Measurements from ENCODE around the gene MAD1L1.

MAD1L1 gene

DNA sequence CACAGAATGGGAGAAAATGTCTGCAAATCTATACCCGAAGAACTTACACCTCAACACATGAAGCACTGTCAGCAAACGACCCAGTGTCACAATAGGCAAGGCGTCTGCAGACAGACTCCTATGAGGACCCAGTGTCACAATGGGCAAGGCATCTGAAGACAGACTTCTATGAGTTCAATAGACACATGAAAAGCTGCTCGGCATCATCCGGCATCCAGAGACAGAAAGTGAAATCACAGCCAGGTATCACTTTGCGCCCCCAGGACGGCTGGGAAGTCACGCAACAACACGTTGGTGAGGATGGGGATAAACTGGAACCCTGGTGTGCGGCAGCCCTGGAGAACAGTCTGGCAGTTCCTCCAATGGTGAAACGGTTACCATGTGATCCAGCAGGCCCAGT is 289.4 kb downstream of the MAD1L1 start:
- H3K36me3 ChIP-seq (ENCODE audit: control insufficient read depth, low read length): 0 out of 2 replicates have a peak, but pooled peaks cover 2% of the 10 kb centered on the region
- TF ChIP-seq EZH2phosphoT487 (IDR thresholded peaks at IDR 0.05; ENCODE audit: borderline replicate concordance, low read length): no peak
- TF ChIP-seq CTCF (IDR thresholded peaks at IDR 0.05; ENCODE audit: low read depth, low read length, poor library complexity, severe bottlenecking): no peak
- peaks cover 33% of the 10 kb centered on the region for H3K4me1 ChIP-seq (ENCODE audit: control insufficient read depth, low read length)
- H3K9me2 ChIP-seq (replicated peaks; ENCODE audit: control insufficient read depth, low read length): no peaks in the 10 kb centered on the region
- no peaks in the 10 kb centered on the region for H3K27me3 ChIP-seq (ENCODE audit: control insufficient read depth, low read length)
- H3K4me3 ChIP-seq (ENCODE audit: low read length): no peak overlapping the region
- no peaks in the 10 kb centered on the region for H3K9me3 ChIP-seq (ENCODE audit: control insufficient read depth, insufficient read depth, low read length)
- H3F3A ChIP-seq (ENCODE audit: control insufficient read depth, insufficient read depth): peaks cover 4% of the 10 kb centered on the region
- H4K20me1 ChIP-seq (ENCODE audit: control insufficient read depth, insufficient read depth, low read depth, low read length): no peaks in the 10 kb centered on the region
- H3K27ac ChIP-seq (ENCODE audit: low read depth, low read length): no peak overlapping the region
- no peak overlapping the region for H3K4me2 ChIP-seq (ENCODE audit: low read length)
- peaks cover 19% of the 10 kb centered on the region for H3K79me2 ChIP-seq (ENCODE audit: control insufficient read depth, low read length)

GRCh38 chr7:1942941-1943289 is 289.8 kb downstream of the MAD1L1 start:
- Histone ChIP-seq H3K36me3 (ENCODE audit: control insufficient read depth, low read length) (0 out of 2 replicates have a peak, but pooled peaks cover 2% of the 10 kb centered on the region), H3F3A (ENCODE audit: control insufficient read depth, insufficient read depth) (peaks cover 4% of the 10 kb centered on the region), H3K4me2 (ENCODE audit: low read length) (no peak overlapping the region), H3K9me2 (replicated peaks; ENCODE audit: control insufficient read depth, low read length) (no peaks in the 10 kb centered on the region), H3K79me2 (ENCODE audit: control insufficient read depth, low read length) (peaks cover 22% of the 10 kb centered on the region), H3K27ac (ENCODE audit: low read depth, low read length) (no peak overlapping the region), H3K4me1 (ENCODE audit: control insufficient read depth, low read length) (peaks cover 36% of the 10 kb centered on the region), H3K27me3 (ENCODE audit: control insufficient read depth, low read length) (no peaks in the 10 kb centered on the region), H3K9me3 (ENCODE audit: control insufficient read depth, insufficient read depth, low read length) (no peaks in the 10 kb centered on the region), H4K20me1 (ENCODE audit: control insufficient read depth, insufficient read depth, low read depth, low read length) (no peaks in the 10 kb centered on the region), H3K4me3 (ENCODE audit: low read length) (no peak overlapping the region)
- no peak for TF ChIP-seq EZH2phosphoT487 (IDR thresholded peaks at IDR 0.05; ENCODE audit: borderline replicate concordance, low read length)
- TF ChIP-seq CTCF (IDR thresholded peaks at IDR 0.05; ENCODE audit: low read depth, low read length, poor library complexity, severe bottlenecking): no peak

- Histone ChIP-seq H4K20me1 (ENCODE audit: control insufficient read depth, insufficient read depth, low read depth, low read length) (no peaks in the 10 kb centered on the region), H3K4me3 (ENCODE audit: low read length) (no peak overlapping the region), H3K4me2 (ENCODE audit: low read length) (no peak overlapping the region), H3K9me3 (ENCODE audit: control insufficient read depth, insufficient read depth, low read length) (no peaks in the 10 kb centered on the region), H3F3A (ENCODE audit: control insufficient read depth, insufficient read depth) (peaks cover 4% of the 10 kb centered on the region), H3K36me3 (ENCODE audit: control insufficient read depth, low read length) (0 out of 2 replicates have a peak, but pooled peaks cover 2% of the 10 kb centered on the region), H3K79me2 (ENCODE audit: control insufficient read depth, low read length) (peaks cover 22% of the 10 kb centered on the region), H3K27me3 (ENCODE audit: control insufficient read depth, low read length) (no peaks in the 10 kb centered on the region), H3K4me1 (ENCODE audit: control insufficient read depth, low read length) (peaks cover 36% of the 10 kb centered on the region), H3K9me2 (replicated peaks; ENCODE audit: control insufficient read depth, low read length) (no peaks in the 10 kb centered on the region), H3K27ac (ENCODE audit: low read depth, low read length) (no peak overlapping the region)
- TF ChIP-seq CTCF (IDR thresholded peaks at IDR 0.05; ENCODE audit: low read depth, low read length, poor library complexity, severe bottlenecking) (no peak), EZH2phosphoT487 (IDR thresholded peaks at IDR 0.05; ENCODE audit: borderline replicate concordance, low read length) (no peak)
These were observed 290.4 kb downstream of the MAD1L1 start for GRCh38 chr7:1942243-1942940.
